GM18909 (cell line): ENCODE measurements around the gene IQCE.
"Not testable (repeated sequence)": the region's sequence is repeated elsewhere in the genome, so short reads cannot be mapped to it uniquely, and the experiment has no call there.

Source experiments
- ATAC-seq: cut with Tn5 transposase; IDR thresholded peaks from one replicate; pipeline ENCODE4 v1.9.1; 2021; ENCODE audit warnings: mild to moderate bottlenecking; ENCODE audit not compliant: unreplicated experiment, poor library complexity

Gene IQCE

GRCh38 chr7:2575046-2575732 lies 16.4 kb downstream of the IQCE start:
- no peak for ATAC-seq

DNA sequence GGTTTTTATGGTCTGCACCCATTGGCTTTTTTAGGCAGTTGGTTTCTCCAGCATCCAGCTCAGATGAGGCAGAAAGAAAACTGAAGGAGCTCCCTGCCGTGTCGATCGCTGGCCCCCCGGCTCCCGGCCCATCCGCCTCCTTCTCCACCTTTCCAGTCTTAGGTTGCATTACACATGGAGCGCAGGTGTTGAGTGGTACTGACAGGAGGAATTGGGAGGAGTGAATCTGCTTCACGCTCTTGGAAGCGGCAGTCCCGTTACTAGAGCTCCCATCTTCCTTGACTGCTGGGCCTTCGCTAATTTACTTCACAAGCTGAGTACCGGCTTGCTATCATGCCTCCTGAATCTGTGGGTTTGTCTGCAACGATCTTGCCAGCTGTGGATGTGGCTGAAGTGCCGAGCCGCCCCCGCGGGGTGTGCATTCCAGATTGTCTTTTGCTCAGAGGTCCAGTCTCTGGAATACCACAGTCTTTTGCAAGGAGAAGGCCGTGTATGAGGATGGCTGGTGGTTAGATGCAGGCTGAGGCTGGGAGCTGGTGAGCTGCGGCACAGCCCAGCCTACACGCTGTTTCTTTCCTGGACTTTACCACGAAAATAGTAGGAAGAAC lies 17.1 kb downstream of the IQCE start:
- ATAC-seq = no peak

GRCh38 chr7:2576742-2577491 lies 18.1 kb downstream of the IQCE start:
- ATAC-seq = no peak

- no peak for ATAC-seq
These were observed 19.3 kb downstream of the IQCE start for GRCh38 chr7:2577914-2578680.

DNA sequence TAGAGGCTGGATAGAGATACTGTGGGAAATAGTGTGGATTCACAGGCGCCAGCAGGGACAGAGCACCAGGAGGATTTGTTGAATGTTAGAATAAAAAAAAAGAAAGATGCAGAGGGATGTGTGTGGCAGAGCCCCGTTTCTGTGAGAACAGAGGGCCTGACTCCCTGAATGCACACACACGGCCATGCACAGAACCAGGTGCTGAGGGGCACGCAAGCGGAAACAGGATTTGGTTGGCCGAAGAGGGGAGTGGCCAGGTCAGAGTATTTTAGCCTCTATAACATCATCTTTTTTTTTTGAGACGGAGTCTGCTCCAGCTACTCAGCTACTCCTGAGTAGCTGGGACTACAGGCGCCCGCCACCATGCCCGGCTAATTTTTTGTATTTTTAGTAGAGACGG lies 21.9 kb downstream of the IQCE start:
- ATAC-seq = no peak

DNA sequence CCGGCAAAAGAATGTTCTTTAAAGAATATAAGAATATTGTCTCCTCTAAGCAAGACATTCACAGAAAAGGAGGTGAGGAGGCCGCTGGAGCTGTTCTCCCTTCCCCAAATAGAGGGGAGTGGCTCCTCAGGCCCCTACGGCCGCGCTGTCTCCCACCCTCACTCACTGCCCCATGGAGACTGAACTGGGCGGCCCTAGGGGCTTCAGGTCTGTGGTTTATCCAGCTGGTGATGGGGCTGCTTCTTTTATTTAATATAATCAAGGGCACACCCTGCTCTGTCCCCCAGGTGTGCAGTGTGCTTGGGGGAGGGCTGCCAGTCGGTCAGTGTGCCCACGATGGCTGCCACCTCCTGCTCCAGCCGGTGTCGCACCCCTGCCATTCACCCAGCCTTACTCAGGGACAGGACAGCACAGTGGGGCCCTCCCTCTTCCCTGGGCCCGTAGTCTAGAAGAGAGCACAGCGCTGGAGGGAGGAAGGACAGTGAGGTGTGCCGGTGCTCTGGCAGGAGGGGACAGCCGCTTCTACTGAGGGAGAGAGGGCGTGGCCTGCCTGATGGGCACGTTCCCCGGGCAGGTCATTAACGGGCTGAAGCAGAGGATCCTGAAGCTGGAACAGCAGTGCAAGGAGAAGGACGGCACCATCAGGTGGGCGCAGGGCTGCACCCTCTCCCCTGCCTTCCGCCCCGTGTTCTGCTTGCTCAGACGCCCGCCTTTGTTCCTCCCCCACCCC lies 23.4 kb downstream of the IQCE start:
- ATAC-seq = no peak

DNA sequence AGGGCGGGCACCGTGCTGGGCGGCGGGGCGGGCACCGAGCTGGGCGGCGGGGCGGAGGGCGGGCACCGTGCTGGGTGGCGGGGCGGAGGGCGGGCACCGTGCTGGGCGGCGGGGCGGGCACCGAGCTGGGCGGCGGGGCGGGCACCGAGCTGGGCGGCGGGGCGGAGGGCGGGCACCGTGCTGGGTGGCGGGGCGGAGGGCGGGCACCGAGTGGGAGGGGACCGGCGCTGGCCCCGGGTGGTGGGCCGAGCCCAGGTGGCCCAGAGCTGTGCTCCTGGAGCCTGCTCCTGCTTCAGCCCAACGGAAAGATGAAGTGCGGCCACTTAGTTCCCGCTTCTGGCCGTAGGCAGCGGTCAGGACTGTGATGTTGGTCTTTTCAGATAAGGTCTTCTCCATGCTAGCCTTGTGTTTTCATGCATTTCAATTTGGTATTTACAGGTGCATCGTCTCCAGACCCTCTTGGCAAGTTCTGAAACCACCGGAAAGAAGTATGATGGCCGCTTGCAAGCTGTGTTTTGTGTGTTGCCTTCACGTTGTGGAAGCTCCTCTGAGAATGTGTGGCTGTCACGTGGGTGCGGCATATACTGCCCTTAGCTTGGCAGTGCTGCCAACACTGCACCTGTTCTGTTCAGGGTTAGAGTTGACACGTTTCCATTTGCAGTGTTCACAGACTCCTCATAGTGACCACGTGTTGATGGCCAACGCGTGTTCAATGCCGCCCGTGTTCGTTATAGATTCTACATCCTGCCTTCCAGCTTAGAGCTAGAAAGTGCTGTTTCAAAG lies 25.2 kb downstream of the IQCE start:
- ATAC-seq = no peak

- ATAC-seq = no peak
These were observed 26.7 kb downstream of the IQCE start for GRCh38 chr7:2585446-2585845.

GRCh38 chr7:2586326-2587020 lies 27.7 kb downstream of the IQCE start:
- no peak for ATAC-seq

GRCh38 chr7:2587134-2587533 lies 28.4 kb downstream of the IQCE start:
- ATAC-seq = no peak

DNA sequence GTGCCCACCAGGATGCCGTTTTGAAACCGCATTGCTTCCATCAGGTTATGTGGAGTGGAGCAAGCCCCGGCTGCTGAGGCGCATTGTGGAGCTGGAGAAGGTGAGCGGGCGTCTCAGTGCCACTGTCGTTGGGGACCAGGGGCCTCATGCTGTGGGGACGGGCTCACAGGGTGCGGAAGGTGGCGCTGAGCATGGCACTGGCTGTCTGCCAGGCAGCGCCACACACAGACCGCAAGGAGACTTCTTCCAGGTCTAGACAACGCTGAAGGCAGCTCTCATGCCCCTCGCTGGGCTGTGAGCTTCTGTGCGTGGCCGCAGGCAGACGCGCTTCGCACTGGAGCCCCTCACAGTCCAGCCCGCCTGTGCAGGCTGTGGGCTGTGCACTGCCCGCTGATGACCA lies 29.0 kb downstream of the IQCE start:
- ATAC-seq = no peak

DNA sequence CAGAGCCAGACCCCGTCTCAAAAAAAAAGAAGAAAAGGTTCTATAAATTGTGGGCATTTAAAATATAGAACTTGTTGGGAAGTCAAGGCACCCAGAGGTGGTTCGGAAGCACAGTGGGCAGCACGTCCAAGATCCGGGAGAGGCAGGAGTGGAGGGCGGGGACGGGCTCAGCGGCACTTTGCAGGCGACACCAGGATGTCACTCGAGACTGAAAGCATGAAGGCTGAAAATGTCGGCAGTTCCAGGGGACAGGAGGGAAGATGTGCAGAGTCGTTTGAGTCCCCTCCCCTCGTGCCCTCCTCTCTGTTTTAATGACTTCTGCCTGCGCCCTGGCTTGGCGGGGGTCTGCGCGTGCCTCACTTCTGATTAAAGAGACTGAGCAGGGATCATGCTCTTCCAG lies 30.6 kb downstream of the IQCE start:
- no peak for ATAC-seq

DNA sequence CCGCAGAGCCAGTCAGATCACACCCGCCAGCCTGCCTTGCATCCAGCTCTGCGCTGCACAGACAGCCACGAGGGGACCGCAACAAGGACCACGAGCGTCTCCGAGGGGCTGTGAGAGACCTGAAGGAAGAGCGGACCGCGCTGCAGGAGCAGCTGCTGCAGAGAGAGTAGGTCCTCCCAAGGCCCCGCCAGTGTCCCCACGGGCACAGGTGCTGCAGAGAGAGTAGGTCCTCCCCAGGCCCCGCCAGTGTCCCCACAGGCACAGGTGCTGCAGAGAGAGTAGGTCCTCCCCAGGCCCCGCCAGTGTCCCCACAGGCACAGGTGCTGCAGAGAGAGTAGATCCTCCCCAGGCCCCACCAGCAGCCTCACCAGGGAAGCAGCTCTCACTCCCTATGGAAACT lies 31.2 kb downstream of the IQCE start:
- ATAC-seq = not testable (repeated sequence)

- ATAC-seq = no peak
These were observed 33.6 kb downstream of the IQCE start for GRCh38 chr7:2592375-2592865.

DNA sequence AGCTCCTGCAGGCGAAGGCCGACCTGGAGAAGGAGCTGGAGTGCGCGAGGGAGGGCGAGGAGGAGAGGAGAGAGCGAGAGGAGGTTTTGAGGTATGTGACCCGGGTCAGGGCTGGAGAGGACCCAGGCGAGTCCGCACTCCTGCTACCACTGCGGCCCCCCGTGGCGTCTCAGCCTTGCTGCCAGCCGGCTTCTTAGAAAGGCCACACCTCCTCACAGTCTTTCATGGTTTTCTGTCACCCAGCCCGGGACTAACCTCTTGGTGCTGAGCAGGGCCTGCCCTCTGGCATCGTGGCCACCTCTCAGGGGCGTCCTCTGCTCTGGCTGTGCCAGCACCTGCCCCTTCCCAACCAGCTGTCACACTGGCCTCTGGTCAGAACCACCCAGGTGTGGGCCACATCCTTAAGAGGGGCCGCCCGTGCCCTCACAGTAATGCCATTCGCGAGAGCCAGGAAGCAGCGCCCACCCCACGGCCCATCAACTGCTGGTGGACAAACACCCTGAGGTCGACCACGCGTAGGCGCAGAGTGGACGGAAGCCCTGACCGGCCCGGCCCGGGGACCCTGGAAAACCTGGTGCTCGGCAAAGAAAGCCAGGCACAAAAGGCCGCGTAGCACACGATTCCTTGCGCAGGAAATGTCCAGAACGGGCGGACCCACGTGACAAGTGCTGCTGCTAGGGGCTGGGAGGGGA lies 34.4 kb downstream of the IQCE start:
- ATAC-seq = no peak

DNA sequence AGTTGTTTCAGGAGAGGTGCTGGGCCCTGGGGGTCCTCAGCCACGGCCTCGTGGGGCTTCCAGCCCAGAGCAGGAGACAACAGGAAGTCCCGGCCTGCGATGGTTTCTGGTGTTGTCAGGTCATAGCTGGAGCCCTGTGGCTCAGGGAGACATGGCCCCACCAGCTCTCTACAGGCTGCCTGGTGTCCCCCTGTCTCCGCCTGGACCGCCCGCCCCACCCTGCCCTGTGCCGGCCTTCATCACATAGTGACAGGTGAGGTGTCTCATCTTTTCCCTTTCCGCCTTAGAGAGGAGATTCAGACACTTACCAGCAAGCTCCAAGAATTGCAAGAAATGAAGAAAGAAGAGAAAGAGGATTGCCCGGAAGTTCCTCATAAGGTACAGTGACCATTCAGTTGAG lies 35.8 kb downstream of the IQCE start:
- ATAC-seq = no peak

GRCh38 chr7:2595258-2595860 lies 36.6 kb downstream of the IQCE start:
- no peak for ATAC-seq
